NCI-H1930 (cell line): ENCODE measurements around the gene PARP6.
A peak's percentile ranks its signal among the peaks of the same experiment; 100 is the strongest.
"Not testable (repeated sequence)": the region's sequence is repeated elsewhere in the genome, so short reads cannot be mapped to it uniquely, and the experiment has no call there.

ENCODE experiments used
- DNase-seq, 2 experiments: peaks; one replicate each; lab custom pipeline; 2025; lab: John Stamatoyannopoulos, UW

Gene PARP6

DNA sequence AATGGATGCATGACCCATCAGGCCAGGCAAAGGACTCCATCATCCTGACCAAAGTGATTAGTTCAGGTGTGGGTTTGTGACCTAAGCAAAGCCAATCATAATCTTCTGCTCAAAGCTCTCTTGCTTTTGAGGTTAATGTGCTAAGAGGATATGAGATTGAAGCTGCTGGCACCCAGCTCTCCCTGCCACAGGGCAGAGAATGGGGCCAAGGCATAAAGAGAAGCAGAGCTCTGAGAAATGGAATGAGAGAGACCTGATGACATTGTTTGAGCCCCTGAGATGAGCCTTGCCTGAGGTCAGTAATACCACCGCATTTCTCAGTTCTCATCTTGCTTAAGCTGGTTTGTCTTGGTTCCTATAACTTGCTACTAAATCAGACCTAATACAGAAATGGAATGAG is 6.4 kb upstream of the PARP6 start:
- no peak for DNase-seq

DNA sequence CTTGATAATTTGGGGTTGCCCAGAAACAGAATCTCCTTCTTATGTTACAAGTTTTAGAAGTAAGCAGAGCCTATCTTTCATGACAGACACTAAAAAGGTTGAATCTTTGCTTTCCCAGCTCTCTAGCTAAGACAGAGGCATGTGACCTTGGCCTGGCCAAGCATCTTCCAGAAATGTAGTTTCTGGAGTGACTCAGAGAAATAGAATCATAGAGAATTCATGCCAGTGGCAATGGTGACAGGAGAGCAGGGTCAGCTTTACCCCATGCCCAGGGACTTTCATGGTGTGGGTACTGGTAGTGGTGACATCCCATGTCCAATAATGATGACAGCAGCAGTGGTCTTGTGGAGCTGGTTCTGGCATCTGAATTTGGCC is 4.0 kb upstream of the PARP6 start:
- no peak for DNase-seq

DNA sequence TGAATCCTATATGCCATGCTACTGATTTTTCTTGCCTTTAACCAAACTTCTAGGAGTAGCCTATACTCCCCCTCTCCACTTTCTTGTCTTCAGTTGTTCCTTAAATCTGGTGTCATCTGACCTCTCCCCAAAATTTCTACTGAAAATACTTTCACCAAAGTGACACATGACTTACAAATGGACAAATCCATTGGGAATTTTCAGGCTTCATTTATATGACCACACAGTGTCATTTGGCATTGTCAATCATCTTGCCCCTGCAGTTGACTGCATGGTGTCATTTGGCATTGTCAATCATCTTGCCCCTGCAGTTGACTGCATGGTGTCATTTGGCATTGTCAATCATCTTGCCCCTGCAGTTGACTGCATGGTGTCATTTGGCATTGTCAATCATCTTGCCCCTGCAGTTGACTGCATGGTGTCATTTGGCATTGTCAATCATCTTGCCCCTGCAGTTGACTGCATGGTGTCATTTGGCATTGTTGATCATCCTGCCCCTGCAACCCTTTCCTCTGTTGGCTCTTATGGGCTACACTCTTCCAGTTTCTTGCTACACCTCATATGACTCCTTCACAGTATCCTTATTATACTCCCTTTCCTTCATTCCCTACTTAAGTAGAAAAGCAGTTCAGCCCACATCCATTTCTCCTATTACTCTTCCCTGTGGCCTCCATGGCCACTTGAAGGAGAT is 3.4 kb upstream of the PARP6 start:
- DNase-seq, result not testable (repeated sequence)

DNA sequence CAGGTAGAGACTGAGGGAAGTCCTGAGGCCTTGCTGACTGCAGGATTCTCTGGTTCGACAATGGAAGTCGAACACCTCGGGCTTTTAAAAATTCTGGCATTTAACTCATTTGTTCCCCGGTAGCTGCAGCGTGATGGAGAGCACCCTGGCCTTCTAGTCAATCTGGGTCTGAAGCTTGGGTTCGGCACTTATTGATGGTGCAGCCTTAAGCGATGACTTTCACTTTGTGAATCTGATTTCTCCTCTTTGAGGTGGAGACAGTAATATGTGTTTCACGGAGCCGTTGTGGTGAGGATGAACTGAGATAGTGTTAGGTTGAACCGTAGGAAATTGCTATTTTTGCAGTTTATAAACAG is 621 bp upstream of the PARP6 start:
- DNase-seq, result no peak

DNA sequence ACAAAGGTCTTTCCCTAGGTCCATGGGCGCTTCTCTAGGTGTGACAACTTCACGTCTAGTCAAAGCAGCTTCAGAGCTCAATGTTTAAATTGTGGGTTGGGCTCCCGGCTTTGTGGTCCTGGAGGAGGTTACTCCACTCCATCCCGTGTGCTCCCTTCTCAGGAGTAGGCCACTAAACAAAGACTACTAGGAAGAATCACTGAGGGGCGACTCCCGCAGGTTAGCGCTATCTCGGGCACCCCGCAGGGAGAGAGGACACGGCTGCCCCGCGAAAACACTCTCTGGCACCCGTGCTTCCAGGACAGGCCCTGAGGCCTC is 500 bp downstream of the PARP6 start:
- no peak for DNase-seq

DNA sequence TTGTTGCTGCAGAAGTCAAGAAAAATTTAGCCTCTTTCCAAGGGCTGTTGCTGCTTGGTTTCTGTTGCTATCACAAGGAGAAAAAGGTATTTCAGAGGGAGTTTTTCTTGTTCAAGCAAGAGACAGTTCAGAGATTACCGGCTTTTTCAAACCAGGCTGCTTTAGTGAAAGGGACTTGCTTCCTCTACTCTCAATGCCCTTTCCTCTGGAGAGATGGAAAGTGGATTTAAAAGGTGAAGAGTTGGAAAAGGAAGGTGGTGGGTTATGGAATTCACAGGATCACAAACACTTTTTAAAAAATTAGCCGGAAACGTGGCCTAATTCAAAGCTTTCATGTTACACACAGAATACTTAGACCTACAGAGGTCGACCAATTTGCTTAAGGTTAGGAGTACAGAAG is 1.1 kb downstream of the PARP6 start:
- no peak for DNase-seq

DNA sequence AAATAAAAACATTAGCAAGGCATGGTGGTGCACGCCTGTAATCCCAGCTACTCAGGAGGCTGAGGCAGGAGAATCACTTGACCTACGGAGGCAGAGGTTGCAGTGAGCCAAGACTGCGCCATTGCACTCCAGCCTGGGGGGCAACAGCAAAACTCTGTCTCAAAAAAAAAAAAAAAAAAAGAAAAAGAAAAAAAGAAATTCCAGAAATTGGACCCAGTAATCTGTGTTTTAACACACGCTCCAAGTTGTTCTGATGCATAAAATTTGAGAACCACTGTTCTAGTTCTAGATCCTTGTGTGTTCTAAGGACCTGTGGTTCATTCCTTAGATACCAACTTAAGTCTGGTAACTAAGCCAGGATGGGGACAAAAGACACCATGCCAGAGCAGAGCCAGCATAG is 2.6 kb downstream of the PARP6 start:
- no peak for DNase-seq

DNA sequence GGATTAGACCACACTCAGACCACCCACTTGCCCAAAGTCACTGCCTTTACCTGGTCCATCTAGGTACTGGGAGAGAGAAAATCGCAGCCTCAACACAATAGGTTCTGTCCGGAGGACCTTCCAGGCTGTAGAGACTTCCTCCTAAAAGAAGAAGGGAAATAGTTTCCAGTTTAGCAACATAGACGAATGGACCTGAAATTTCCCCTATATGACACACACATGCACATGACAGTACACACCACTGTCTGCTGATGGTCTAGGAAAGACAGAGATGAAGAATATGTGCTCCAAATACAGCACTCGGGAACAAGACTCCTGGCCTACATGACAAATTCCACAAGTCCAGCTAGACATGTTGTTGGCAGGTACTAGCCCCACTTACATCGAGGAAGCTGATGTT is 7.3 kb downstream of the PARP6 start:
- DNase-seq, result no peak

DNA sequence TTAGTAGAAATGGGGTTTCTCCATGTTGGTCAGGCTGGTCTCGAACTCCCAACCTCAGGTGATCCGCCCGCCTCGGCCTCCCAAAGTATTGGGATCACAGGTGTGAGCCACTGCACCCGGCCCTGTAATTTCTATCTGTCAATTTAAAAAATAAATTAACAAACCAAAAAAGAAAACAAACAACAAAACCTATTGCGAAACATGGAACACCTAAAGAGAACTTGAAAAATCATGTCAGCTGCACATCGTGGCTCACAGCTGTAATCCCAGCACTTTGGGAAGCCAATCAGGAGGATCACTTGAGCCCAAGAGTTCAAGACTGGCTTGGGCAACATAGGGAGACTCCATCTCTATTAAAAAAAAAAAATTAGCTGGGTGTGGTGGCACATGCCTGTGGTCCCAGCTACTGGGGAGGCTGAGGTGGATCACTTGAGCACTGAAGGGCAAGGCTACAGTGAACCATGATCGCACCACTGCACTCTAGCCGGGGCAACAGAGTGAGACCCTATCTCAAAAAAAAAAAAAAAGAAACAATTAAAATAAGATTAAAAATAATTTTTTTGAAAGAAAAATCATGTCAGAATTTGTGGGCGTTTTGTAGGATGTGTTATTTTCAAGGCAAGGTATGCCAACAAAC is 19.6 kb downstream of the PARP6 start:
- no peak for DNase-seq

DNA sequence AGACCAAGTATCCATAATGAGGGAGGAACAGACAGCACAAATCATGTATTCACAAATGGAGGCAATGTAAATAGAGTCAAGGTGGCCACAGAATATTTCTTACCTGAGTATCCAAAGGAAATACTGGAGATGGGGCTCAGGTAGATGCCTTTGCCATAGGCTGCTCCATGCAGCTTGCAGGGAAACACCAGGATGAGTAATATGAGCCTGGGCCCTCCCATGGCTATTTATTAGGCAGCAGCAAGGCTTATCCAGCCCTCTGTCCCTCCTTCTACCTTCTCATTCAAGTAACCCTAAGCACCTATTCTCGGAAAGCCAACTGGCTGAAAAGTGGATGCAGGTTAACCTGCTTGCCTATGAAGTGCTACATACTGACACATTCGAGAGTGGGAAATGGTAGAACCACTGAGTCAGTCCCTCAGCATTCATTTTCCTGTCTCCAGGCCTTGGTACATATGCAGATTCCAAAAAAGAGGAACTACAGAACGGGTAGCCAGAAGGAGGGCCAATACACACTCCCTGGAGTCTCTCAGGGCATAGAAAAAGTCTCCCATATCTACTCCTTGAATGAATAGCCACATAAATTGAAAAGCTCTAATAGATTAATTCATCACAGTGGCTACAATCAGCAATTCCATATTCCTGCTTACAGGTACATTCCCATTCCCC is 23.1 kb downstream of the PARP6 start:
- DNase-seq, result no peak

DNA sequence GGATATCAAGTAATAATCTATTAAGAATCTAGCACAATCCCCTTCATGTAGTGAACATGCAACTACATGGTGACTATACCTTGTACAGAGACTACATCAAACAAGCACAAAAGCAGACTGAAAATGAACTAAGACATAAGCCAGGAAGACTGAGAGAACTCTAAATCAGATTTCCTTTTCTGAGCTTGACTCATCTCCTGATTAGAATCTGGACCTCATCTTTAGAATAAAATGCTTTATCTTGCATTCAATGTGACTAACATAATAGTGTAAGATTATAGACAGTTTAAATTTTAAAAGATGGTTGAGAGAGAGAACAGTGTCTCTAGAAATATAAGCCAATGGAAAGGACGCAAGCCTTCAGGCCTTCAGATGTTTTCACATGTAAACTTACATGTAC is 23.8 kb downstream of the PARP6 start:
- DNase-seq, result no peak

DNA sequence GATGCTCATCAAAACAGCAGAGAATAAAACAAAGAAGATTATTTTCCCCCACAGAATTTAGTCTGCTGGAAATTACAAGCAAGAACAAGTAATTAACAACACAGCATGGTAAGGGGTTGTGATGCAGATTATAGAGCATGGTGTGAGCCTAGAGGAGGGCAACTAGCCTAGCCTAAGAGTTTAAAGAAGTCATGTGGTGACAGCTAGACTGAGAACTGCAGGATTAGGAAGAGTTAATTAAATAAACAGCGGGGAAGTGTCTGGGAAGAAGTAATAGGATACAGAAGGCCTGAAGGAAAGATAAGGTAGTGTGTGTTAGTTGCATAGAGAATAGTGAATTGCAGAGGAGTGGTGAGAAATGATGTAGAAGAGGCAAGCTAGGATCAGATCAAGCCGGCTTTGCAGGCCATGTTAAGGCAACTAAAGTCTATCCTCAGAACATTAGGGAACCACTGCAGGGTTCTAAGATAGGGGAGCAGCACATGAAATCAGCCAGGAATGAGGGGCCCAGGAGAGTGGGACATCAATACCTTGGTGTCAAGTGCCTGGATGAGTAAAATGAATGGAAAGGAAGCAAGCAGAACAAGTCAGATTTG is 29.5 kb downstream of the PARP6 start:
- no peak for DNase-seq

DNA sequence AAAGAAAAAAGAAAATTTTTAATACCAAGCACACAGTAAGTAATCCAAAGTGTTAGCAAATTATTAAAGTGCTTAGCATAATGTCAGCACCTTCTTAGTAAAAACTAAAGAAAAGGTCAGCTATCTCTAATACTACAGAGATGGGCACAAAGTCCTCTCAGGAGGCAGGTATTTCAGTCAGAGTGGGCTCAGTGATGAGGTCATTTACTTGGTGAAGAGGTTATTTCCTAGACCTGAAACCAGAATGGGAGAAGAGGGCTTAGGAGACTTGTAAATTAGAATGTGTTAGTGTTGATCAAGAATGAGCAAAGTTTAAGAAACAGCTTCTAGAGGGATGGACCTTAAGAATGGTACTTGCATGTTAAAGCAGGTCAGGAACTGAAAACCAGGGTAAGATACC is 32.7 kb downstream of the PARP6 start:
- no peak for DNase-seq

DNA sequence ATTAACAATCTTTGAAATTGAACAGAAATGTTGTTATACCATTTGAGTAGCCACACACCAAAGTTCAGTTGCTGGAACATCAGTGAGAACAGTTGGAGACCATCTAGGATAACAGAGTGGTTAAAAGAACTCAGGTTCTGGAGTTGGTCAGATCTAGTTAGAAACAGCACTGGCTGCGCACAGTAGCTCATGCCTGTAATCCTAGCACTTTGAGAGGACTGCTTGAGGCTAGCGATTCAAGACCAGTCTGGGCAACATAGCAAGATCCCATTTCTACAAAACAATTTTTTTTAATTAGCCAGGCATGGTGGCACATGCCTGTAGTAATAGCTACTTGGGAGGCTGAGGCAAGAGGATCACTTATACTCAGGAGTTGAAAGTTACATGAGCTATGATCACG is 33.8 kb downstream of the PARP6 start:
- DNase-seq, result no peak

DNA sequence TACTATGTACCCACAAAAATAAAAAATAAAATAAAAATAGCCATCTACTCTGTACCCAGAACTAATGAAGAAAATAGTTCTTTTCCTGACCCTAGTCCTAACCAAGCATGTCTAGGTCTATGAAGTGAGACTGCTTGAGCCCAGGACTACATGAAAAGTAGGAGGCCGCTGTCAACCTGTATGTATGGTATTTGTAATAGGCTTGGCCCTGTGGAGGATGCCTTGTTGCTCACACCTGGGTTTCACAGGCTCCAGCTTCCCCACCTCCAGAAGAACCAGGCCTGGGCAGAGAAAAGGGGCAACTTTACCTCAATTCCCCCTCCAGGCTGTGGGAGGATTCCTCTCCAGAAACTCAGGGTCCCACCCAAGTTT is 34.5 kb downstream of the PARP6 start:
- DNase-seq, result no peak

DNA sequence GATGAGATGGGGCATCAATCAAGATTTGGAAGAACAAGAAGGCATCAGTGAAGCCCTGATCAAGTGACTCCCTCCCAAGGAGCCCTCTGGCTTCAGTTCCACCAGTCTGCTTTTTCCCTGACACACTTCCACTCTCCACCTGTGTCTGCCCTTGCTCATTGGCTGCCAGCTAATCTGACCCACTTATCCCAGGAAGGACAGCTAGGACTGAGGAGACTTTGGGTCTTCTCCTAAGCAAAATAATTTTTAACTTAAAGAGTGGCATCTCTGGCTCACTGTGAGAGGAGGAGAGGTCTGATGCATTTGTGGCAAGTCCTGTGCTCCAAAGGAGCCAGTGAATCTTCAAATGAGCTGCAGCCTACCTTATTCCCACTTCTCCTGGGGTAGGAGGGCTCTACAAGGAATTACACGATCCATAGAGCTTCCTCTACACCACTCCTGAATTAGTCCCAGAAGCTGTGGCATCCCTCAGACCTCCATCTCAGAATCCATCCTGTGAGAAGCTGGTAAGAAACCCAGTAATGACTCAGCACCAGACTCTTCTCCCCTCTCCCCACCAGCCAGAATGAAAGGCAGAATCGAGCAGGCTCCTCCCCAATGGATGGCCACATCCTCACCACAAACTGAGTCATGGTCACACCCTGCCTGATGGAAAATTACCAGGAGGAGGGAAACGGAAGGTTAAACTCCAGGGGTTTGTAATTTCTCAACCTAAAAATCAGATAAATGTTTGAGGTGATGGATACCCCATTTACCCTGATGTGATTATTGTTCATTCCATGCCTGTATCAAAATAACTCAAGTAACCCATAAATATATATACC is 35.1 kb downstream of the PARP6 start:
- no peak for DNase-seq

DNA sequence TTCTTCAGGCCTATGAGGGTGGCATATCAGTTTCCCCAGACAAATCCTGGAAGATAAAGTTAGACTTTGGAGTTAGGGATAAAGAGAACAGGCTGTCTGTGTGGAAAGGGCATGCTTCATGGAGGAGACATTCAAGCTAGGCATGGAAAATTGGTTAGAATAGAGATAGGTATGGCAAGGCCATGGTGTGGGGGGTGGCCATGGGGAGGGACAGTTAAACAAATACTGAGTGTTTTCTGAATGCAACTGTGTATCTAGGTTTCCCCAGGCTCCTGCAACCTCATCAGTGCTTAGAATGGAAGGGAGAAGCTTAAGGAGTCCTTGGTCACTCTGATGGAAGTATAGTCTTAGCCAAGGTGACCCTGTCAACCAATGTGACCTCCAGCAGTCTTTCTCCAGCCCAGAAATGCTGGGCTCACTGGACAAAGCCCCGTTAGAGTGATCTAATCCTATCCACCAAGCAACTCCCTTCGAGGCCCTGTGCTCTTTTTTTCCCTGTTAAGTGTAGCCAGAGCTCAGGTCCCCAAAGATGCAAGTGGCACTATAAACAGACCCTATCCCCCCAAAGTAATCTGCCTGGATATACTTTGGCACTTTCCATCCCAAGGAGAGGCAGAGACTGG is 35.9 kb downstream of the PARP6 start:
- DNase-seq, result no peak

DNA sequence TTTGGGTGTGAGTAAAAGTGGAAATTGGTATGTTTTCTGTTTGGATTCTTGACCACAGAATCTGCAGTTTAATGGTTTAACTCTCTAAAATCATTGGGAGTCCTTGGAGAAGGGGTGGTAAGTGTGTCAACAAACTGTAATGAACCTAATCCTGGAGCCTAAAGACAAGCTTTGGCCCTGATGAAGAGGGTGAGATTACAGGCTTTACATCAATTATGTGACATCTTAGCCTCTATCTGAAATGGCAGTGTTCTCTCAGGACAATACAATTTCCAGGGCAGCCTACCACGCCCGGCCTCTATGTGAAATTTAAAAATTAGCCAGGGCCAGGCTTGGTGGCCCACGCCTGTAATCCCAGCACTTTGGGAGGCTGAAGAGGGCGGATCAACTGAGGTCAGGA is 37.1 kb downstream of the PARP6 start:
- no peak for DNase-seq

DNA sequence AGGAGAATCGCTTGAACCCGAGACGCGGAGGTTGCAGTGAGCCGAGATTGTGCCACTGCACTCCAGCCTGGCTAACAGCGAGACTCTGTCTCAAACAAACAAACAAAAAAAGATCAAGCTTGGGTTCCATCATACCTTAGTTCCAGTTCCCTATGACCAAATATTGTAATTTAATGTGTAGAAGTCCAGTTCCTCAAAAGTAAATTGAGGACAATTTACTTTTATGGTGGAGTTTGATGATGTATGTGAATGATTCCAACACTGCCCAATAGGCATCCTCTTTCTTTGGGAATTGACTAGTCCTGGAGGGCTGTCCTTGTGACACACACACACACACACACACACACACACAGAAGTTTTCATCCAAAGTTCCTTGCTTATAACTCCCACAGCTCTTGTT is 38.6 kb downstream of the PARP6 start:
- no peak for DNase-seq

DNA sequence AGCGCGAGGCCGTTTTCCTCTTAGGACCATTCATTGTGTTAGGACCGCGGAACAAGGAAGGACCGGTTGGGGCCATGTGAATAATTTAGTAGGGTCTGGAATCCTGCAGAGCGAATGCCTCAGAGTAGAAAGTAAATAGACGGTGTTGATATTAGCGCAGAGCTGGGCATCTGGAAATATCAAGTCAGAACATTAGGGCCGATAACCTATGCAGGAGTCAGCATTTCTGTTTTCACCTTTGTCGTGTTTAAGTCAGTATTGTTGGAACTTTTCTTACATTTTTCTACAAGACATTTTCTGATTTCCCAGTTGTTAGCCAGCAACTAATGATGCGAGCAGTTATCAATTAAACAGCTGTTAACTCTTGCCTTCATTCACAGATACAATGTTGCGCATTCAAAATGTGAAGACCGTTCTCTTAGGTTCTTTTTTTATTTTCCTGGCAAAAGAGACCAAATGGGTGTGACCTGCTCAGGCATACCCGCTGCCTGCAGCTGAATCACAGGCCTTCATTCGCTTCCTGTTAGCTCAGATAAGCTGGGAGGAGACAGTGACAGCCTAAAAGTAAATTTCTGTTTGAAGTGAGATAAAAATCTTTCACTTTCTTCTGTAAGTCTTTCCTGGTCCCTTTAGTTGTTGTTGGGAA is 40.4 kb downstream of the PARP6 start:
- no peak for DNase-seq

DNA sequence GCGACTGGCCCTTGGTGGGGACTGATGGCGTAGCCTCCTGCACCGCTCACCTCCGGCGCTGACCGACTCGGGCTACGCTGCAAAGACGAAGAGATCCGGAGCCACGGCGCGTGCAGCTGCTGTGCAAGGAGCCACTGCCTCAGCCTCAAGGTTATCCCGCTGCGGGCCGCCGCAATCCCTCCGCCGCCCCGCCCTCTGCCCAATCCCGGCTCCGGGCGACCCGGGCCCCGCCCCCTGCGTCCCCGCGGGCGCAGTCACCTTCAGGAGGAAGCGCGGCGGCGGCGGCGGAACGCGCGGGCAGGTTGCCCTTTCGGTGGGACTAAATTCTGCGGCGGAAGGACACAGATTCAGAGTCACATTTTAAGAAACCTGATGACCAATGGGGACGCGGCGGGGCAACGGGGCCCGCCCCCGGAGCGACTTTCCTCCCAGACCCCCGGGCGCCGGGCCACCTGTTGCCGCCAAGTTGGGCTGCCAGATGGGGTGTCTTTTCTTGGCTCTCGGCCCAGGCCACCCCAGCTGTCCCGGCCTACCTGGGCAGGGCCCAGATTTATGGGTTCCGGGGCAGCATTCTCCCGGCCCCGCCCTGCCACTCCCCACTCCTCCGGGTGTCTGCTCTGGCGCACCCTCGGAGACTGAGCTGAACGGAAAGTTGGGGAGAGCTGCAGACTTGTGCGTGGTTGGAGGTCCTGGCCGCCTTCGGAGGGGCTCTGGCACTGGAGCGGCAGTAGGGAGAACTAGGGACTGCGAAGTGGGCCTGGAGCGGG is 41.1 kb downstream of the PARP6 start, which contains the start of gene PKM:
Gene PKM, minus strand, starts transcription at position 125 of the 767 bp plus-strand sequence. CDS start 12,093 bp downstream, outside the sequence.
- DNase-seq, result peak; percentile 86 to 96
